CD4-positive, alpha-beta memory T cell (primary cell): ENCODE measurements around the gene CLP1. TPM values are rescaled to one million over a fixed set of nuclear protein-coding genes. Genes with fewer than 3 reads are reported as not detected.

Experiments
- CTCF ChIA-PET: fragments of 350-600 bp; sonication (Branson Sonifier 250); formaldehyde crosslinking; loops from one replicate; lab custom pipeline; 2021; ENCODE audit warnings: inconsistent platforms; ENCODE audit not compliant: partially characterized antibody; lab: Charles Lee
- POLR2A ChIA-PET: fragments of 350-600 bp; sonication (Branson Sonifier 250); formaldehyde crosslinking; loops from one replicate; lab custom pipeline; 2021; ENCODE audit not compliant: partially characterized antibody; lab: Charles Lee
- DNase-seq, 5 donors: peaks; one replicate each; pipeline versions ENCODE4 v3.0.0 to v3.0.0-alpha.2; 2020 to 2022; ENCODE audit warnings: mixed read lengths in 1 of 5
- H3K27ac ChIP-seq: one replicate; pipeline ENCODE4 v1.7.0; 2013; ENCODE audit warnings: low read depth, low read length
- H3K27me3 ChIP-seq: 2 replicates; pipeline ENCODE4 v1.7.0; 2013; ENCODE audit warnings: mild to moderate bottlenecking, low read length, moderate library complexity; ENCODE audit not compliant: insufficient read depth
- H3K36me3 ChIP-seq: 2 replicates; pipeline ENCODE4 v1.7.0; 2013; ENCODE audit warnings: mild to moderate bottlenecking, low read length, moderate library complexity; ENCODE audit not compliant: insufficient read depth
- H3K4me1 ChIP-seq: 2 replicates; pipeline ENCODE4 v1.7.0; 2013; ENCODE audit warnings: mild to moderate bottlenecking, low read length, moderate library complexity; ENCODE audit not compliant: insufficient read depth
- H3K4me3 ChIP-seq, 2 donors: one replicate each; pipeline ENCODE4 v1.7.0; 2013; ENCODE audit warnings: low read length in 2 of 2, mild to moderate bottlenecking in 1 of 2
- H3K9me3 ChIP-seq, 2 donors: one replicate each; pipeline ENCODE4 v1.7.0; 2013; ENCODE audit warnings: low read length in 2 of 2, control low read depth in 1 of 2; ENCODE audit not compliant: control insufficient read depth in 1 of 2
- H3K27ac Mint-ChIP-seq, 7 donors: one replicate each; pipeline ENCODE4 v1.8.0; 2020 to 2021; ENCODE audit warnings: mixed read lengths in 7 of 7, mild to moderate bottlenecking in 6 of 7, inconsistent platforms in 3 of 7, moderate library complexity in 3 of 7
- H3K27me3 Mint-ChIP-seq, 2 donors: one replicate each; pipeline ENCODE4 v1.8.0; 2020 to 2021; ENCODE audit warnings: mixed read lengths in 2 of 2
- H3K36me3 Mint-ChIP-seq, 2 donors: one replicate each; pipeline ENCODE4 v1.8.0; 2020 to 2021; ENCODE audit warnings: mixed read lengths in 2 of 2, inconsistent platforms in 1 of 2, mild to moderate bottlenecking in 1 of 2
- H3K4me1 Mint-ChIP-seq, 4 donors: one replicate each; pipeline ENCODE4 v1.8.0; 2020 to 2021; ENCODE audit warnings: mixed read lengths in 4 of 4, mild to moderate bottlenecking in 1 of 4
- H3K4me3 Mint-ChIP-seq, 8 donors: one replicate each; pipeline ENCODE4 v1.8.0; 2020 to 2021; ENCODE audit warnings: mixed read lengths in 8 of 8, mild to moderate bottlenecking in 7 of 8, moderate library complexity in 6 of 8, inconsistent platforms in 3 of 8
- H3K9me3 Mint-ChIP-seq, 8 donors: one replicate each; pipeline ENCODE4 v1.8.0; 2020 to 2021; ENCODE audit warnings: mixed read lengths in 8 of 8, mild to moderate bottlenecking in 5 of 8, inconsistent platforms in 3 of 8, moderate library complexity in 1 of 8
- intact Hi-C: fragments of 100-400 bp; cut with micrococcal nuclease; formaldehyde crosslinking; loops from one replicate; pipeline ENCODE4 v1.15.1; 2023
- polyA plus RNA-seq, 2 donors: library from polyadenylated mRNA; unstranded; fragments of 300-500 nt; fragmentation: Illumina TruSeq; gene quantifications; one replicate each; pipeline ENCODE4 v1.2.3, GENCODE V29; 2021
- total RNA-seq, 2 experiments: library from RNA; stranded (reverse); gene quantifications; one replicate each; pipeline ENCODE4 v1.2.3, GENCODE V29; 2021

CLP1 gene
- total and polyA plus RNA-seq, 4 experiments from 2014 or later = 9.6 to 22.5 (median 15.1) TPM

DNA sequence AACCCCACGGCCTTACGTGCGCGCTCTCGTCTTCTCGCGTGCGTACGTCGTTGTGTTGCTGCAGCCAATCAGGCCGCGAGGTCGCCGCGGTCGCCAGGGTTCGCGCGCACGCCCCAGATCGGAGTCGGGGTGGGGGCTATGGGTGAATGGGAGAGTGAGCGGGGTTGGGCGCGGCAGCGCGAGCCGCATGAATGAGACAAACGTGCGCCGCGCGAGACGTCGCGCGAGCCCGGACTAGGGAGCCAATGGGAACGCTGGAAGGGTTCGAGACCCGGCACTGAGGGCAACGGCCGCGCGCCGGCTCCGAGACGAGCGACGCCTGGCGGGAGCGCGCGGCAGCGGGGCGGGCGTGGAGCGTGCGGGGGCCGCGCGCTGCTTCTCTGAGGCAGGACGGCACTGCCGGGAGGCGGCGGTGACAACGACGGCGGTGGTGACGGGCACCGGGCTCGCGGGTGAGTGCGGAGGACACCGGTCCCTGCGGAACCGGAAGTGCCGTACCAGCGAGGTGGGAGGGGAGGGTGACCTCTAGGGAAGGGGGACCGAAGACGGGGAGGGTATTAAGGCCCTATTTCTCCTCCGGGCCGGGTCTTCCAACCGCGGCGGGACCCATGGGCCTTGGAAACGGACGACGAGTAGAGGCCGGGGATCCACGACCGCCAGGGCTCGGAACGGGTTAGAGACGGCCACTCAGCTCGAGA is 10.3 kb downstream of the CLP1 start, which contains the start of gene ZDHHC5:
ZDHHC5 (plus strand) TSS at position 379 of the 698 bp plus-strand sequence. CDS start 4,977 bp downstream, outside the sequence.
- Mint-ChIP-seq H3K36me3 (peaks cover 4 to 33% of the 10 kb centered on the region in 2 donors), H3K27me3 (peaks cover 0 to 5% of the 10 kb centered on the region in 2 donors), H3K9me3 (peaks cover 0 to 13% (median 0%) of the 10 kb centered on the region in 8 donors), H3K4me3 (peak within 1 kb of the TSS; percentile 88 to 99 (median 96)), H3K4me1 (peaks cover 33 to 67% (median 45%) of the 10 kb centered on the region in 4 donors), H3K27ac (peak within 1 kb of the TSS; percentile 98 to 100 (median 99))
- intact Hi-C loops = loop anchor here (1.0 to 5.0 kb wide), 12 partner anchors 11 to 1949 kb away; partner anchors contain the start of genes CLP1, FAM111A, MED19 and OSBP
- ChIA-PET CTCF (interaction anchor here (0.7 to 1.8 kb wide), 4 partner anchors 25 to 133 kb away, joined by 3 to 15 read pairs (median 3); no protein-coding TSS in a partner anchor), POLR2A (interaction anchor here (0.6 to 3.4 kb wide), 17 partner anchors 8 to 910 kb away, joined by 3 to 33 read pairs (median 4); partner anchors contain the start of genes CLP1, LPXN, MED19 and SELENOH)
- peaks cover 8% of the 10 kb centered on the region for H3K36me3 ChIP-seq
- peak within 1 kb of the TSS; percentile 75 to 93 for H3K4me3 ChIP-seq
- H3K9me3 ChIP-seq = no peaks in the 10 kb centered on the region
- peaks cover 46% of the 10 kb centered on the region for H3K4me1 ChIP-seq
- H3K27me3 ChIP-seq = no peaks in the 10 kb centered on the region
- peak; percentile 99 to 100 (median 100) for DNase-seq
- peak within 1 kb of the TSS; percentile 91 for H3K27ac ChIP-seq

DNA sequence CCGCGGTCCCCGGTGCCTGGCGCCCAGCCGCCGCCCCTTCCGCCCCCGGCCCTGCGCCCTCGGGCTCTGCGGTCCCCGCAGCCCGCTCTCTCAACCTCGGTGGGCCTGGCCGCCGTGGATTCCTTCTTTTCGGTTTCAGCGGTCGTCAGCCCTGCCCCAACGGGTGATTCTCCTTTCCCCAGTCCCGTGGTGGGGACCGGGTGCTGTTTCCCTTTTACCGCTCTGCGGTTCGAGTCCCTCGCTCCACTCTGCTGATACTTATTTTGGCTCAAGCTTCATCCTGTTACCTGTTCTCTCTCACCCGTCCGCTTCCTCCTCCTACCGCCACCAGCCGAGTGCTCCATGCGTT is 10.8 kb downstream of the CLP1 start:
- DNase-seq = peak in 2 of 5 donors; percentile 47 to 72
- Mint-ChIP-seq H3K27me3 (peaks cover 0 to 5% of the 10 kb centered on the region in 2 donors), H3K9me3 (peaks cover 0 to 13% (median 0%) of the 10 kb centered on the region in 8 donors), H3K27ac (peak overlapping the region; percentile 98 to 100 (median 99)), H3K36me3 (peaks cover 10 to 38% of the 10 kb centered on the region in 2 donors), H3K4me1 (peaks cover 36 to 72% (median 50%) of the 10 kb centered on the region in 4 donors), H3K4me3 (peak overlapping the region; percentile 88 to 99 (median 96))
- Histone ChIP-seq H3K27me3 (no peaks in the 10 kb centered on the region), H3K4me1 (peaks cover 50% of the 10 kb centered on the region), H3K27ac (peak overlapping the region; percentile 91), H3K36me3 (peaks cover 13% of the 10 kb centered on the region), H3K4me3 (peak overlapping the region; percentile 75 to 93), H3K9me3 (no peaks in the 10 kb centered on the region)
- ChIA-PET CTCF (interaction anchor here (0.7 to 1.1 kb wide), 3 partner anchors 26 to 132 kb away, joined by 3 read pairs; no protein-coding TSS in a partner anchor), POLR2A (interaction anchor here (0.6 to 3.4 kb wide), 11 partner anchors 11 to 907 kb away, joined by 3 to 33 read pairs (median 4); partner anchors contain the start of genes CLP1, LPXN, MED19 and SELENOH)
- intact Hi-C loops = loop anchor here (5.0 kb wide), 3 partner anchors 341 to 1949 kb away; partner anchors contain the start of genes FAM111A and OSBP

DNA sequence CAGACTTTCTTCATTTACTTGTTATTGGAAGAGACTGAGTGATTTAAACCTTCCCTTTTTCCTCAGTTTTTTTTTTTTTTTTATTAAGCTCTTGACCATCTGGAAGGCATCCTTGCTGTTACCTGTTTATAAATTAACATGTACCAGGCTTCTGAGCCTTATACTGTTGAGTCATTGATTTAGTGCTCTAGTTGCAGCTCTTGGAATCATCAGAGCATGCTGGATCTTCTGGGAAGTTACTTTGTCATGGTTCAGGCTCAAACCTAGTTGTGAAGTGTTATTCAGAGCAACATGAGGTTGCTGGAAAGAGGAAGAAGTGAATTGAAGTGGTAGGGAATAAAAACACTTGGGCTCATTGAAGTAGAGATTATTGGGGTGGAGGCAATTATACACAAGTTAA is 16.7 kb downstream of the CLP1 start:
- ChIA-PET POLR2A (interaction anchor here (1.0 kb wide), 1 partner anchor 349 kb away, joined by 3 read pairs; the partner anchor contains the start of gene TNKS1BP1), CTCF (interaction anchor here (0.6 to 2.3 kb wide), 3 partner anchors 23 to 1045 kb away, joined by 3 to 6 read pairs (median 6); no protein-coding TSS in a partner anchor)
- DNase-seq = no peak
- intact Hi-C loops = no loop called here
- H3K4me1 Mint-ChIP-seq = peaks cover 48 to 88% (median 70%) of the 10 kb centered on the region in 4 donors
- peaks cover 39 to 60% of the 10 kb centered on the region in 2 donors for H3K36me3 Mint-ChIP-seq
- no peaks in the 10 kb centered on the region for H3K9me3 Mint-ChIP-seq
- no peaks in the 10 kb centered on the region for H3K27me3 ChIP-seq
- peak overlapping the region in 3 of 8 donors; percentile 10 to 78 (median 24) for H3K4me3 Mint-ChIP-seq
- H3K27ac Mint-ChIP-seq = peak overlapping the region; percentile 5 to 86 (median 28)
- no peak overlapping the region for H3K27ac ChIP-seq
- H3K4me1 ChIP-seq = peaks cover 76% of the 10 kb centered on the region
- no peaks in the 10 kb centered on the region for H3K9me3 ChIP-seq
- peaks cover 40% of the 10 kb centered on the region for H3K36me3 ChIP-seq
- H3K27me3 Mint-ChIP-seq = no peaks in the 10 kb centered on the region
- H3K4me3 ChIP-seq = no peak overlapping the region

DNA sequence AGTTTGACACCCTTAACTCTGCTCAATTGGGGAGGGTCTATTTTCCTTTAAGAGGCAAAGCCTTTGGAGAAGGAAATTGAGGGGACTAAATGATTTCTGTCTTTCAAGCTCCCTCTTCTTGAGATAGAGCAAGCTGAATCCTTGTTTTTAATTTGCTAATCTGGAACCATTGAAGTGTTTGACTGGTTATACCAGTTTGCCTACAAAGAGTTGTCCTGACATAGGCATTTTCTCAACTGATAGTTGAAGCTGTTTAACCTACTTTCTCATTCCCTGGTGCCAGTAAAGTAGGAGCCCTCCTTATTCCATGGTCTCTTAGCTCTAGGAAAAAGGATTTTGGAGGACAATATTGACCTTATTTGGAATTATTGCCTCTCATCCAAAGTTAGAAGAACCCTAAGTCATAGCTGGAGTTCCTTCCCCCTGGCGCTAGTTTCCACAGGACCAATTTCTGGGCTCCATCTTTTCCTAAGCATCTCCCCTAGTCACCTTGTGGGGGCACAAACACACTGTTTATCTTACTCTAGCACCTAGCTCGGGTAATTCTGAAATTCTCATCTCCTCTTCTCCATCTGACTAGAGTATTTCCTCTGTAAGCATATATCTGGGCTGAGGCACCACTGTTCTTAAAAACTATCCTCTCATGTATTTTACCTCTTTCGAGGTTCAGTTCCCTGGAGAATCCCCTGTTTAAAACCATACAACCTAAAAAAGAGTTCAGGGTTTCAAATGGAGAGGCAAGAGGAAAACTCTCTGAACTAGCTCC is 17.8 kb downstream of the CLP1 start:
- Mint-ChIP-seq H3K4me1 (peaks cover 43 to 88% (median 70%) of the 10 kb centered on the region in 4 donors), H3K4me3 (peak overlapping the region in 4 of 8 donors; percentile 5 to 65 (median 16)), H3K9me3 (no peaks in the 10 kb centered on the region), H3K27ac (peak overlapping the region in 6 of 7 donors; percentile 9 to 83 (median 52)), H3K36me3 (peaks cover 39 to 62% of the 10 kb centered on the region in 2 donors), H3K27me3 (no peaks in the 10 kb centered on the region)
- intact Hi-C loops = no loop called here
- no peaks in the 10 kb centered on the region for H3K27me3 ChIP-seq
- H3K4me1 ChIP-seq = peaks cover 76% of the 10 kb centered on the region
- peaks cover 45% of the 10 kb centered on the region for H3K36me3 ChIP-seq
- CTCF ChIA-PET = interaction anchor here (0.6 to 2.3 kb wide), 7 partner anchors 14 to 327 kb away, joined by 3 to 9 read pairs (median 6); partner anchors contain the start of gene UBE2L6
- POLR2A ChIA-PET = interaction anchor here (1.0 to 1.4 kb wide), 3 partner anchors 8 to 350 kb away, joined by 3 to 5 read pairs (median 3); partner anchors contain the start of genes SELENOH and TNKS1BP1
- no peak overlapping the region for H3K27ac ChIP-seq
- no peak overlapping the region for H3K4me3 ChIP-seq
- DNase-seq = no peak
- no peaks in the 10 kb centered on the region for H3K9me3 ChIP-seq

DNA sequence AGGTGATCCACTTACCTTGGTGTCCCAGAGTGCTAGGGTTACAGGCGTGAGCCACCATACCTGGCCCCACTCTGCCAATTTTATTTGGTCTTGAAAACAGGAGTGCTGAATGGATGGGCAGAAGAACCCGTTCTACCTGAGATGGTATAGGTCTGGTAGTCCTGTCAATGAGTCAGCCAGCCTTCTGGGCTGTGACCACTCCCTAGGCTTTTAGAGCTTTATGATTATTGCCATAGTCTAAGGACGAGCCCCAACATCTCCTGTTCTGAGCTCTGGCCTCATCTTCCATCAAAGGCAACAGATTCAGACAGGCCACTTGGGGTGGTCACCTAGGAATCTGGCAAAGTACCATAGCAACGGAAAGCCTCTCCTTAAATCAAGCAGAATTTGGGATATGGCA is 21.8 kb downstream of the CLP1 start:
- Histone ChIP-seq H3K4me1 (peaks cover 60% of the 10 kb centered on the region), H3K4me3 (no peak overlapping the region), H3K36me3 (peaks cover 52% of the 10 kb centered on the region), H3K9me3 (no peaks in the 10 kb centered on the region), H3K27me3 (no peaks in the 10 kb centered on the region), H3K27ac (no peak overlapping the region)
- no peak for DNase-seq
- CTCF ChIA-PET = no interaction called here
- Mint-ChIP-seq H3K27ac (peak overlapping the region in 1 of 7 donors; percentile 46), H3K27me3 (no peaks in the 10 kb centered on the region), H3K9me3 (no peaks in the 10 kb centered on the region), H3K36me3 (peaks cover 43 to 71% of the 10 kb centered on the region in 2 donors), H3K4me1 (peaks cover 46 to 80% (median 63%) of the 10 kb centered on the region in 4 donors), H3K4me3 (no peak overlapping the region)
- POLR2A ChIA-PET = interaction anchor here (0.9 kb wide), 1 partner anchor 63 kb away, joined by 3 read pairs; no protein-coding TSS in a partner anchor
- intact Hi-C loops = no loop called here

DNA sequence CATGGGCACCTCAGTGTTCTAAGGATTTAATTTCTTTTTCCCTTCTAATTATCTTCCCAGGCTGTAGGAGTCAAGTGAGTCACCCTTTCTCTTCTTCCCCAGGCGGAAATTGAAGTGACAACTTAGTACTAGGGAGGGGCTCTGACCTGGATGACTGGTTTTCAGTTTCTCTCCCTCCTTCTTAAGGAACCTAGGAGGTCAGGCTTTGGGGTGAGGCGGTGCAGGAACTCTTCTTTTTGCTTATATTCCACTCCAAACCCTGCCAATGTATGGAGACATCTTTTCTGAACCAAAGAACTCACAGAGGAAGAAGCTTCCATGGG is 23.0 kb downstream of the CLP1 start:
- H3K9me3 ChIP-seq = no peaks in the 10 kb centered on the region
- ChIA-PET CTCF (interaction anchor here (1.1 to 1.4 kb wide), 2 partner anchors 36 to 187 kb away, joined by 3 read pairs; no protein-coding TSS in a partner anchor), POLR2A (no interaction called here)
- H3K36me3 ChIP-seq = peaks cover 41% of the 10 kb centered on the region
- peaks cover 42 to 69% (median 54%) of the 10 kb centered on the region in 4 donors for H3K4me1 Mint-ChIP-seq
- no peak for DNase-seq
- H3K27ac Mint-ChIP-seq = peak overlapping the region in 6 of 7 donors; percentile 40 to 78 (median 52)
- H3K27ac ChIP-seq = no peak overlapping the region
- intact Hi-C loops = no loop called here
- peak overlapping the region in 4 of 8 donors; percentile 17 to 56 (median 28) for H3K4me3 Mint-ChIP-seq
- H3K9me3 Mint-ChIP-seq = no peaks in the 10 kb centered on the region
- peaks cover 49% of the 10 kb centered on the region for H3K4me1 ChIP-seq
- no peaks in the 10 kb centered on the region for H3K27me3 ChIP-seq
- no peaks in the 10 kb centered on the region for H3K27me3 Mint-ChIP-seq
- H3K36me3 Mint-ChIP-seq = peaks cover 42 to 66% of the 10 kb centered on the region in 2 donors
- H3K4me3 ChIP-seq = no peak overlapping the region
